ENCODE results near the gene MAP1B. TPM values are rescaled to one million over a fixed set of nuclear protein-coding genes. Genes with fewer than 3 reads are reported as not detected.

MAP1B gene
- total and polyA plus RNA-seq, 4 donors = 1.5 to 46.7 (median 16.0) TPM

- ATAC-seq (ENCODE audit: insufficient read depth, low FRiP score) (no peak), DNase-seq (no peak)
- Histone ChIP-seq H3K9me3 (ENCODE audit: control insufficient read depth in 4 of 4, insufficient read depth in 3 of 4, low read length in 3 of 4) (peaks cover 0 to 2% (median 0%) of the 10 kb centered on the region in 4 donors), H3K27me3 (ENCODE audit: control insufficient read depth in 3 of 3, insufficient read depth in 3 of 3, low read length in 2 of 3) (no peaks in the 10 kb centered on the region), H3K4me1 (ENCODE audit: control insufficient read depth in 5 of 5, insufficient read depth in 5 of 5, low read length in 5 of 5) (no peaks in the 10 kb centered on the region), H3K36me3 (ENCODE audit: control insufficient read depth in 4 of 4, insufficient read depth in 4 of 4, low read length in 4 of 4) (no peaks in the 10 kb centered on the region), H3K4me3 (no peak overlapping the region), H3K9ac (ENCODE audit: insufficient read depth in 1 of 2, low read length in 2 of 2) (no peak overlapping the region), H3K27ac (ENCODE audit: low read depth in 1 of 2, low read length in 1 of 2) (no peak overlapping the region)
- WGBS, 2 donors = 73 to 84% methylated on average over 3 of the region's 3 CpGs
- no peak for TF ChIP-seq CTCF (IDR thresholded peaks at IDR 0.05; ENCODE audit: control extremely low read depth, extremely low read depth)
Observed at GRCh38 chr5:72064801-72065570, 42.3 kb upstream of the MAP1B start.

- H3K27me3 ChIP-seq (ENCODE audit: control insufficient read depth in 3 of 3, insufficient read depth in 3 of 3, low read length in 2 of 3) = no peaks in the 10 kb centered on the region
- ATAC-seq (ENCODE audit: insufficient read depth, low FRiP score) (no peak), DNase-seq (peak; percentile 17 to 41 (median 22))
- peaks cover 0 to 2% (median 0%) of the 10 kb centered on the region in 4 donors for H3K9me3 ChIP-seq (ENCODE audit: control insufficient read depth in 4 of 4, insufficient read depth in 3 of 4, low read length in 3 of 4)
- no peak overlapping the region for H3K9ac ChIP-seq (ENCODE audit: insufficient read depth in 1 of 2, low read length in 2 of 2)
- 39 to 45% methylated on average over 4 of the region's 4 CpGs for WGBS, 2 donors
- no peak overlapping the region for H3K4me3 ChIP-seq
- no peaks in the 10 kb centered on the region for H3K36me3 ChIP-seq (ENCODE audit: control insufficient read depth in 4 of 4, insufficient read depth in 4 of 4, low read length in 4 of 4)
- no peak overlapping the region for H3K27ac ChIP-seq (ENCODE audit: low read depth in 1 of 2, low read length in 1 of 2)
- no peaks in the 10 kb centered on the region for H3K4me1 ChIP-seq (ENCODE audit: control insufficient read depth in 5 of 5, insufficient read depth in 5 of 5, low read length in 5 of 5)
- TF ChIP-seq CTCF (IDR thresholded peaks at IDR 0.05; ENCODE audit: control extremely low read depth, extremely low read depth) = no peak
Observed at GRCh38 chr5:72065751-72066255, 41.5 kb upstream of the MAP1B start.

GRCh38 chr5:72066705-72067107, 40.6 kb upstream of the MAP1B start:
- Histone ChIP-seq H3K4me3 (no peak overlapping the region), H3K36me3 (ENCODE audit: control insufficient read depth in 4 of 4, insufficient read depth in 4 of 4, low read length in 4 of 4) (no peaks in the 10 kb centered on the region), H3K9me3 (ENCODE audit: control insufficient read depth in 4 of 4, insufficient read depth in 3 of 4, low read length in 3 of 4) (peaks cover 0 to 2% (median 0%) of the 10 kb centered on the region in 4 donors), H3K4me1 (ENCODE audit: control insufficient read depth in 5 of 5, insufficient read depth in 5 of 5, low read length in 5 of 5) (no peaks in the 10 kb centered on the region), H3K27me3 (ENCODE audit: control insufficient read depth in 3 of 3, insufficient read depth in 3 of 3, low read length in 2 of 3) (no peaks in the 10 kb centered on the region), H3K27ac (ENCODE audit: low read depth in 1 of 2, low read length in 1 of 2) (no peak overlapping the region), H3K9ac (ENCODE audit: insufficient read depth in 1 of 2, low read length in 2 of 2) (no peak overlapping the region)
- no peak for ATAC-seq (ENCODE audit: insufficient read depth, low FRiP score)
- no peak for DNase-seq
- TF ChIP-seq CTCF (IDR thresholded peaks at IDR 0.05; ENCODE audit: control extremely low read depth, extremely low read depth) = no peak
- WGBS, 2 donors = 41 to 71% methylated on average over 3 of the region's 3 CpGs

Measured in lung (tissue), 12 donors.